AG04449 (cell line): Measurements from ENCODE around the gene FAM89B.

Source experiments
- CTCF ChIA-PET: fragments of 350-600 bp; formaldehyde crosslinking; extraction: SDS; loops from one replicate; lab custom pipeline; 2021; ENCODE audit warnings: antibody characterized with exemption; lab: Yijun Ruan, JAX
- POLR2A ChIA-PET: fragments of 400-600, 350-600 bp; formaldehyde crosslinking; extraction: SDS; loops from one replicate; lab custom pipeline; 2020; ENCODE audit warnings: antibody characterized with exemption, inconsistent platforms; lab: Yijun Ruan, JAX
- DNase-seq: peaks from one replicate; pipeline ENCODE4 v3.0.0-alpha.2; 2010; ENCODE audit warnings: low read depth, low spot score
- H3K4me3 ChIP-seq: 2 replicates; pipeline ENCODE4 v1.5.1; 2011; ENCODE audit warnings: low read depth, mild to moderate bottlenecking, control low read depth, low read length
- TF ChIP-seq, protein P1 (sequence below): IDR thresholded peaks from one replicate; pipeline ENCODE4 v1.5.1; 2011; ENCODE audit warnings: mild to moderate bottlenecking, moderate library complexity, low read length, control low read depth, inconsistent platforms; ENCODE audit not compliant: insufficient read depth; ENCODE audit errors: missing control alignments

FAM89B gene

GRCh38 chr11:65586676-65587075, 14.3 kb downstream of the FAM89B start:
- ChIA-PET POLR2A (interaction anchor here (1.8 to 3.9 kb wide), 3 partner anchors 10 to 28 kb away, joined by 4 to 18 read pairs (median 7); partner anchors contain the start of genes EHBP1L1, FAM89B and PCNX3), CTCF (interaction anchor here (0.6 to 10.6 kb wide), 8 partner anchors 7 to 46 kb away, joined by 3 to 182 read pairs (median 22); partner anchors contain the start of genes EHBP1L1, FAM89B, KCNK7 and MAP3K11)
- no peak for DNase-seq
- TF ChIP-seq, protein P1, sequence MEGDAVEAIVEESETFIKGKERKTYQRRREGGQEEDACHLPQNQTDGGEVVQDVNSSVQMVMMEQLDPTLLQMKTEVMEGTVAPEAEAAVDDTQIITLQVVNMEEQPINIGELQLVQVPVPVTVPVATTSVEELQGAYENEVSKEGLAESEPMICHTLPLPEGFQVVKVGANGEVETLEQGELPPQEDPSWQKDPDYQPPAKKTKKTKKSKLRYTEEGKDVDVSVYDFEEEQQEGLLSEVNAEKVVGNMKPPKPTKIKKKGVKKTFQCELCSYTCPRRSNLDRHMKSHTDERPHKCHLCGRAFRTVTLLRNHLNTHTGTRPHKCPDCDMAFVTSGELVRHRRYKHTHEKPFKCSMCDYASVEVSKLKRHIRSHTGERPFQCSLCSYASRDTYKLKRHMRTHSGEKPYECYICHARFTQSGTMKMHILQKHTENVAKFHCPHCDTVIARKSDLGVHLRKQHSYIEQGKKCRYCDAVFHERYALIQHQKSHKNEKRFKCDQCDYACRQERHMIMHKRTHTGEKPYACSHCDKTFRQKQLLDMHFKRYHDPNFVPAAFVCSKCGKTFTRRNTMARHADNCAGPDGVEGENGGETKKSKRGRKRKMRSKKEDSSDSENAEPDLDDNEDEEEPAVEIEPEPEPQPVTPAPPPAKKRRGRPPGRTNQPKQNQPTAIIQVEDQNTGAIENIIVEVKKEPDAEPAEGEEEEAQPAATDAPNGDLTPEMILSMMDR, result no peak
- H3K4me3 ChIP-seq, result no peak overlapping the region

DNA sequence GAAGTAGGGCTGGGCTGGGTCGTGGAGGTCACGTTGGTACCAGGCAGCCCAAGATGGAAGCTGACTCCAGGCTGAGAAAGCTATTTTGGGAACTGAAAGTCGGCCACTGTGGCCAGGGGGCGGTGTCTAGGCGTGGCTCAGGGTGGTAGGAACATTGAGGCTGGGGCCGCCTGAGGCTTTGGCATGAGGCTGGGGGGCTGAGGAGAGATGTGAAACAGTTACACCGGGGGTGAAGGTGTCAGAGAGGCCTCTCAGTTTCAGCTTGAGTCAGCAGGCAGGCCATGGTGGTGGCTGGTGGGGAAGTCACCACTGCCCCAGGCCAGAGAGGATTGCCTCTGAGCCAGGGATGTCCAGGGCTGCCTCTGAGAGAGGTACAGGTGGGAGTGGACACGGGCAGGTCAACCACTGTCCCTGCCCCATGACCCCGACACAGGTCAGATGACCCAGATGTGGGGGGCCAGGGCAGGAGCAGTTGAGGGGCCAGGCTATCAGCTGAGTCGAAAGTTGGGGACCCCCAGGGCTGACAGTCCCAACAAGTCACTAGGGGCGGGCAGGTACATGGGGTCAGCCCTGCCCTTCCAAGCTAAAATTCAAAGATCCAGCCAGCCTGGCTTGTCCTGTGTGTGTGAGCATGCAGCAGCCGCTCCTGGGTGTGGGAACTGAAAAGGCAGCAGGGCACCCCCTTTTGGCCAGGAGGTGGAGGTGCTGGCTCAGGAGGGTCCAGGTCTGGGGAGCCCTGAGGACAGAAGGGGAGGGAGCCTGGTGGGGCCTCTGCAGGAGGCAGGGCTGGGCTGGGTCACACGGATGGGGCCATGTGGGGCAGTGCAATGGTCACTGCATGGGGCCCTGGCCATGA, 16.1 kb downstream of the FAM89B start:
- no peak for DNase-seq
- CTCF ChIA-PET, result interaction anchor here (1.4 to 10.6 kb wide), 6 partner anchors 9 to 48 kb away, joined by 5 to 182 read pairs (median 23); partner anchors contain the start of genes EHBP1L1, FAM89B, MAP3K11 and ZNRD2
- TF ChIP-seq, protein P1, result peak; percentile 57
- no peak overlapping the region for H3K4me3 ChIP-seq
- POLR2A ChIA-PET, result interaction anchor here (2.1 to 3.9 kb wide), 2 partner anchors 12 to 16 kb away, joined by 7 to 18 read pairs; partner anchors contain the start of genes EHBP1L1 and FAM89B

- DNase-seq, result no peak
- POLR2A ChIA-PET, result interaction anchor here (0.8 kb wide), 1 partner anchor 14 kb away, joined by 3 read pairs; no protein-coding TSS in a partner anchor
- H3K4me3 ChIP-seq, result no peak overlapping the region
- CTCF ChIA-PET, result interaction anchor here (0.7 to 10.6 kb wide), 9 partner anchors 8 to 49 kb away, joined by 3 to 182 read pairs (median 5); partner anchors contain the start of genes EHBP1L1, FAM89B and ZNRD2
- TF ChIP-seq, protein P1, result no peak
Observed at GRCh38 chr11:65589444-65590239, 17.3 kb downstream of the FAM89B start.

GRCh38 chr11:65590240-65590738, 18.0 kb downstream of the FAM89B start:
- TF ChIP-seq, protein P1, result no peak

DNA sequence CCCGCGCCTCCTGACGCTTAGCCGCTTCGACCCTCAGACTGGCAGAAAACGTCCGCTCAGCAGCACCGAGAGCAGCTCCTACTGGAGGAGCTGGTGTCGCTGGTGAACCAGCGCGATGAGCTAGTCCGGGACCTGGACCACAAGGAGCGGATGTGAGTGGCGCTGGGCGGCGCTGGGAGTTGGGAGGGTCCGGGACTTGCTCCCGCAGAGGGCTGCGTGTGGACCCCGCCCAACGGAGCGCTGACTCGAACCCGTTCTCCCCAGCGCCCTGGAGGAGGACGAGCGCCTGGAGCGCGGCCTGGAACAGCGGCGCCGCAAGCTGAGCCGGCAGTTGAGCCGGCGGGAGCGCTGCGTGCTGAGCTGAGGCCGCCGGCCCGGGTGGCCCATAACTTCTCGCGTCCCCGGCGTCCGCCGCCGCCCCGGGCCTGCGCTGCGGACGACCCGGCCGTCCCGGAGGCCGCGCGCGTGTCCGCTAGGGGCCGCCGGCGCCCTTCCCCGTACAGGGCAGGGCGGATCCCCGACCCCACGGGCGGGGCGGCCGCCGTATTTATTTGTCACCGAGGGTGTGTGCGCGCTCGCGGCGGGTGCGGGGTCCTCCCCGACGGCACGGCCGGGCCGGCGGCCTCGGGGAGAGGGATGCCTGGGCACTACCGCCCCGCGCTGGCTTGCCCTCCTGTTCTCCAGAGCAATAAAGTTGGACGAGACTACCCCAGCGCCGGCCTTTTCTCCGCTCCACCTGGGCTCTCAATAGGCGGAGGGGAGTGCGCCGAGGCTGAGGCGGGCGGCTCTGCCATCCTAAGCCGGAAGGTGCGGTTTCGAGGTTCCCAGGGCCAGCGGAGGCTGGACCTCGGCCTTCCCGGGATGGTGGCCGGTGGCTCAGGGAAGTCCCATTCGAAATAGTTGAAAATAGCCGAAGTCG, 19.9 kb downstream of the FAM89B start:
- TF ChIP-seq, protein P1, result no peak
- CTCF ChIA-PET, result interaction anchor here (1.1 to 10.6 kb wide), 10 partner anchors 9 to 227 kb away, joined by 3 to 182 read pairs (median 12); partner anchors contain the start of genes EHBP1L1, FAM89B, MAP3K11 and PCNX3
- H3K4me3 ChIP-seq, result no peak overlapping the region
- POLR2A ChIA-PET, result interaction anchor here (0.6 to 1.7 kb wide), 3 partner anchors 11 to 61 kb away, joined by 3 to 5 read pairs (median 3); no protein-coding TSS in a partner anchor
- DNase-seq, result no peak

More at GRCh38 chr11:65590240-65590738, 18.0 kb downstream of the FAM89B start:
- H3K4me3 ChIP-seq, result no peak overlapping the region
- DNase-seq, result no peak
- ChIA-PET POLR2A (interaction anchor here (0.8 kb wide), 1 partner anchor 13 kb away, joined by 3 read pairs; no protein-coding TSS in a partner anchor), CTCF (interaction anchor here (0.7 to 10.6 kb wide), 8 partner anchors 8 to 50 kb away, joined by 3 to 182 read pairs (median 5); partner anchors contain the start of genes EHBP1L1, FAM89B and ZNRD2)
